GM21367 (cell line): ENCODE results near the gene HOXD13.

ENCODE experiments used
- ATAC-seq: cut with Tn5 transposase; IDR thresholded peaks from one replicate; pipeline ENCODE4 v1.9.1; 2021; ENCODE audit not compliant: unreplicated experiment

The HOXD13 gene

GRCh38 chr2:176118601-176119339 lies 26.2 kb downstream of the HOXD13 start:
- no peak for ATAC-seq

- ATAC-seq, result no peak
These were observed 28.1 kb downstream of the HOXD13 start for GRCh38 chr2:176120364-176121189.

GRCh38 chr2:176121190-176122051 lies 28.9 kb downstream of the HOXD13 start:
- ATAC-seq, result no peak

- no peak for ATAC-seq
These were observed 29.6 kb downstream of the HOXD13 start for GRCh38 chr2:176122052-176122682.

- ATAC-seq, result no peak
These were observed 30.3 kb downstream of the HOXD13 start, which contains the start of gene HOXD9 for GRCh38 chr2:176122683-176123410. HOXD9 (plus strand) TSS chr2:176122719; CDS start chr2:176122769, 50 bp downstream.

- no peak for ATAC-seq
These were observed 31.0 kb downstream of the HOXD13 start for GRCh38 chr2:176123411-176124109.

GRCh38 chr2:176124110-176124946 lies 31.8 kb downstream of the HOXD13 start:
- no peak for ATAC-seq

GRCh38 chr2:176124947-176125771 lies 32.6 kb downstream of the HOXD13 start:
- no peak for ATAC-seq

GRCh38 chr2:176125772-176126054 lies 33.2 kb downstream of the HOXD13 start:
- ATAC-seq, result no peak

- ATAC-seq, result no peak
These were observed 34.6 kb downstream of the HOXD13 start for GRCh38 chr2:176126929-176127773.

GRCh38 chr2:176127774-176128072 lies 35.2 kb downstream of the HOXD13 start:
- ATAC-seq, result no peak

GRCh38 chr2:176128172-176128981 lies 35.9 kb downstream of the HOXD13 start:
- ATAC-seq, result no peak

GRCh38 chr2:176128982-176129796 lies 36.7 kb downstream of the HOXD13 start, which contains the start of gene HOXD8:
HOXD8 (plus strand) TSS chr2:176129705; CDS start chr2:176130367, 662 bp downstream.
- ATAC-seq, result no peak

GRCh38 chr2:176129813-176130146 lies 37.3 kb downstream of the HOXD13 start:
- no peak for ATAC-seq

- no peak for ATAC-seq
These were observed 37.8 kb downstream of the HOXD13 start for GRCh38 chr2:176130147-176130956.
